B cell (primary cell): ENCODE measurements around the gene KLK14.

ENCODE experiments used
- CTCF ChIP-seq: fragments of 200-600 bp; IDR thresholded peaks from one replicate; pipeline ENCODE4 v1.8.0; 2022; ENCODE audit warnings: antibody characterized with exemption, mild to moderate bottlenecking
- EZH2 ChIP-seq: IDR thresholded peaks from 2 replicates; pipeline ENCODE4 v1.6.1; 2012; ENCODE audit warnings: borderline replicate concordance, low read depth, mild to moderate bottlenecking, moderate library complexity, low read length; ENCODE audit not compliant: insufficient read depth, poor library complexity, severe bottlenecking

GRCh38 chr19:51083181-51083580 is 494 bp upstream of the KLK14 start:
- no peak for TF ChIP-seq CTCF
- no peak for TF ChIP-seq EZH2
